ENCODE measurements around the gene THYN1. TPM values are rescaled to one million over a fixed set of nuclear protein-coding genes. Genes with fewer than 3 reads are reported as not detected.

The THYN1 gene
- polyA plus RNA-seq, 1 donor (not counting 4 experiments of a cell fraction or from before 2014, with no cell fraction given): 45.8 TPM

- Histone ChIP-seq H2AFZ (ENCODE audit: control insufficient read depth, low read length) (no peak overlapping the region), H3K4me3 (ENCODE audit: control insufficient read depth in 2 of 3, extremely low read depth in 1 of 3, insufficient read depth in 2 of 3, low read depth in 1 of 3, low read length in 3 of 3) (no peak overlapping the region), H3K9me3 (ENCODE audit: control insufficient read depth, low read depth, low read length) (no peaks in the 10 kb centered on the region), H3K36me3 (ENCODE audit: control insufficient read depth in 2 of 2, extremely low read depth in 1 of 2, insufficient read depth in 2 of 2, low read length in 2 of 2) (peaks cover 6 to 11% of the 10 kb centered on the region in 2 experiments), H3K9me1 (ENCODE audit: control insufficient read depth, extremely low read depth, insufficient read depth, low read length) (no peaks in the 10 kb centered on the region), H3K27ac (ENCODE audit: control insufficient read depth, insufficient read depth, low read length) (no peak overlapping the region), H3K27me3 (ENCODE audit: control insufficient read depth, extremely low read depth, insufficient read depth, low read length) (no peaks in the 10 kb centered on the region), H3K79me2 (ENCODE audit: control insufficient read depth, insufficient read depth, low read length) (peaks cover 56% of the 10 kb centered on the region), H3K9ac (ENCODE audit: control insufficient read depth, extremely low read depth, insufficient read depth, low read length) (no peak overlapping the region), H3K4me1 (ENCODE audit: control insufficient read depth, extremely low read depth, insufficient read depth, low read length) (no peaks in the 10 kb centered on the region), H4K20me1 (ENCODE audit: control insufficient read depth, extremely low read depth, insufficient read depth, low read length) (no peaks in the 10 kb centered on the region), H3K4me2 (ENCODE audit: control insufficient read depth, extremely low read depth, insufficient read depth, low read depth, low read length) (no peak overlapping the region)
- dilution Hi-C loops (cut with MboI; ENCODE audit: extremely low pct_ligation_motif_present, low sequenced_read_pairs): no loop called here
- no peak for TF ChIP-seq CTCF (optimal IDR thresholded peaks at IDR 0.05 in 1 of 3, IDR thresholded peaks at IDR 0.05 in 1 of 3, conservative IDR thresholded peaks at IDR 0.05 in 1 of 3; ENCODE audit: extremely low read depth in 1 of 3, insufficient read depth in 2 of 3, low read length in 3 of 3)
- TF ChIP-seq EZH2 (IDR thresholded peaks at IDR 0.05; ENCODE audit: low read length): no peak
- DNase-seq (ENCODE audit: low read depth, low spot score): no peak
- FAIRE-seq: no peak
Observed at GRCh38 chr11:134215836-134216235, 37.3 kb downstream of the THYN1 start.

GRCh38 chr11:134207538-134208239 lies 45.5 kb downstream of the THYN1 start:
- Histone ChIP-seq H3K79me2 (ENCODE audit: control insufficient read depth, insufficient read depth, low read length) (peaks cover 9% of the 10 kb centered on the region), H3K4me3 (ENCODE audit: control insufficient read depth in 2 of 3, extremely low read depth in 1 of 3, insufficient read depth in 2 of 3, low read depth in 1 of 3, low read length in 3 of 3) (no peak overlapping the region), H3K27me3 (ENCODE audit: control insufficient read depth, extremely low read depth, insufficient read depth, low read length) (no peaks in the 10 kb centered on the region), H3K36me3 (ENCODE audit: control insufficient read depth in 2 of 2, extremely low read depth in 1 of 2, insufficient read depth in 2 of 2, low read length in 2 of 2) (peaks cover 0 to 28% of the 10 kb centered on the region in 2 experiments), H3K9me3 (ENCODE audit: control insufficient read depth, low read depth, low read length) (no peaks in the 10 kb centered on the region), H4K20me1 (ENCODE audit: control insufficient read depth, extremely low read depth, insufficient read depth, low read length) (no peaks in the 10 kb centered on the region), H3K9me1 (ENCODE audit: control insufficient read depth, extremely low read depth, insufficient read depth, low read length) (no peaks in the 10 kb centered on the region), H3K27ac (ENCODE audit: control insufficient read depth, insufficient read depth, low read length) (no peak overlapping the region), H2AFZ (ENCODE audit: control insufficient read depth, low read length) (no peak overlapping the region), H3K4me2 (ENCODE audit: control insufficient read depth, extremely low read depth, insufficient read depth, low read depth, low read length) (no peak overlapping the region), H3K9ac (ENCODE audit: control insufficient read depth, extremely low read depth, insufficient read depth, low read length) (no peak overlapping the region), H3K4me1 (ENCODE audit: control insufficient read depth, extremely low read depth, insufficient read depth, low read length) (peaks cover 16% of the 10 kb centered on the region)
- FAIRE-seq (no peak), DNase-seq (ENCODE audit: low read depth, low spot score) (no peak)
- dilution Hi-C loops (cut with MboI; ENCODE audit: extremely low pct_ligation_motif_present, low sequenced_read_pairs): no loop called here
- no peak for TF ChIP-seq EZH2 (IDR thresholded peaks at IDR 0.05; ENCODE audit: low read length)
- TF ChIP-seq CTCF (optimal IDR thresholded peaks at IDR 0.05 in 1 of 3, IDR thresholded peaks at IDR 0.05 in 1 of 3, conservative IDR thresholded peaks at IDR 0.05 in 1 of 3; ENCODE audit: extremely low read depth in 1 of 3, insufficient read depth in 2 of 3, low read length in 3 of 3): peak; percentile 33 to 57 (median 50)

Data from keratinocyte (primary cell).